ENCODE measurements around the gene PDE4A. TPM values are rescaled to one million over a fixed set of nuclear protein-coding genes. Genes with fewer than 3 reads are reported as not detected.
A peak's percentile ranks its signal among the peaks of the same experiment; 100 is the strongest.

The PDE4A gene
- total and polyA plus RNA-seq, 2 of the 13 experiments (the other 11 are each of a cell fraction or from before 2014, with no cell fraction given): 1.1 to 4.1 TPM

DNA sequence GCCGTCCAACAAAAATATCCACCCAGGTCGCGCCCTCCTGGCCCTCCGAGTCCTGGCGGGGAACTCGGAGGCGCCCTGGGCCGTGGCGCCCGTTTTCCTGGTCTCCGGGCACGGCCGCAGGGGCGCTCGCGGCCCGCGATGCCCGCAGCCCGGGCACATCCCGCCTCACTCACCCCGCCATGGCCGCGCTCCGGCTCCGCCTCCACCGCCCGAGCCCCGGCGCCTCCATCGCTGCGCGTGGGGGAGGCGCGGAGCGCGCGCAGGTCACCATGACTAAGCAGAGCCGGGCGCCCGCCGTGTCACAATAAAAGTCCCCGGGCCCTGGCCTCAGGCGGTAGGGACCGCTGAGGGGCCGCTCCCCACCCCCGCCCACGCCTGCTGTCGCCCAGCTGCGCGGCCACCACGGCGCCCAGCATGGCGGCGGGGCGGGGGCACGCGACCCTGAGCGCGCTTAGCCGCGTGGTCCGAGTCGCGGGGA, 82.2 kb downstream of the PDE4A start (continued):
- TF ChIP-seq HCFC1 (IDR thresholded peaks at IDR 0.05; ENCODE audit: low read depth, low read length) (peak; percentile 35; the same call in 1 of the 2 replicates), ZSCAN20 (CRISPR knock-in tag; IDR thresholded peaks at IDR 0.05; ENCODE audit: borderline replicate concordance) (peak; percentile 80; the same call in 1 of the 2 replicates), CAMTA2 (CRISPR knock-in tag; IDR thresholded peaks at IDR 0.05; ENCODE audit: borderline replicate concordance) (peak; percentile 57; the same call in 1 of the 2 replicates), SMARCE1 (IDR thresholded peaks at IDR 0.05; ENCODE audit: borderline replicate concordance) (no peak), REL (CRISPR knock-in tag; conservative IDR thresholded peaks at IDR 0.05) (peak; percentile 60; the same call in 1 of the 2 replicates), ZNF367 (CRISPR knock-in tag; IDR thresholded peaks at IDR 0.05; ENCODE audit: borderline replicate concordance) (0 out of 2 replicates have a peak, but pooled peaks have one; percentile 7), DNMT1 (CRISPR knock-in tag; IDR thresholded peaks at IDR 0.05) (no peak), ZFP36L2 (CRISPR knock-in tag; IDR thresholded peaks at IDR 0.05) (no peak), ZSCAN29 (CRISPR knock-in tag; conservative IDR thresholded peaks at IDR 0.05) (peak; percentile 50; the same call in 1 of the 2 replicates), BATF2 (CRISPR knock-in tag; IDR thresholded peaks at IDR 0.05) (peak; percentile 95), SOX5 (CRISPR knock-in tag; IDR thresholded peaks at IDR 0.05; ENCODE audit: borderline replicate concordance) (peak; percentile 42; the same call in 1 of the 2 replicates), ZNF790 (CRISPR knock-in tag; IDR thresholded peaks at IDR 0.05; ENCODE audit: borderline replicate concordance) (no peak), ZBTB2 (CRISPR knock-in tag; IDR thresholded peaks at IDR 0.05; ENCODE audit: low read depth) (peak; percentile 82)
- TF ChIP-seq, protein P1, sequence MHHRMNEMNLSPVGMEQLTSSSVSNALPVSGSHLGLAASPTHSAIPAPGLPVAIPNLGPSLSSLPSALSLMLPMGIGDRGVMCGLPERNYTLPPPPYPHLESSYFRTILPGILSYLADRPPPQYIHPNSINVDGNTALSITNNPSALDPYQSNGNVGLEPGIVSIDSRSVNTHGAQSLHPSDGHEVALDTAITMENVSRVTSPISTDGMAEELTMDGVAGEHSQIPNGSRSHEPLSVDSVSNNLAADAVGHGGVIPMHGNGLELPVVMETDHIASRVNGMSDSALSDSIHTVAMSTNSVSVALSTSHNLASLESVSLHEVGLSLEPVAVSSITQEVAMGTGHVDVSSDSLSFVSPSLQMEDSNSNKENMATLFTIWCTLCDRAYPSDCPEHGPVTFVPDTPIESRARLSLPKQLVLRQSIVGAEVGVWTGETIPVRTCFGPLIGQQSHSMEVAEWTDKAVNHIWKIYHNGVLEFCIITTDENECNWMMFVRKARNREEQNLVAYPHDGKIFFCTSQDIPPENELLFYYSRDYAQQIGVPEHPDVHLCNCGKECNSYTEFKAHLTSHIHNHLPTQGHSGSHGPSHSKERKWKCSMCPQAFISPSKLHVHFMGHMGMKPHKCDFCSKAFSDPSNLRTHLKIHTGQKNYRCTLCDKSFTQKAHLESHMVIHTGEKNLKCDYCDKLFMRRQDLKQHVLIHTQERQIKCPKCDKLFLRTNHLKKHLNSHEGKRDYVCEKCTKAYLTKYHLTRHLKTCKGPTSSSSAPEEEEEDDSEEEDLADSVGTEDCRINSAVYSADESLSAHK (CRISPR knock-in tag; IDR thresholded peaks at IDR 0.05; ENCODE audit: borderline replicate concordance): no peak
- TF ChIP-seq, protein P2, sequence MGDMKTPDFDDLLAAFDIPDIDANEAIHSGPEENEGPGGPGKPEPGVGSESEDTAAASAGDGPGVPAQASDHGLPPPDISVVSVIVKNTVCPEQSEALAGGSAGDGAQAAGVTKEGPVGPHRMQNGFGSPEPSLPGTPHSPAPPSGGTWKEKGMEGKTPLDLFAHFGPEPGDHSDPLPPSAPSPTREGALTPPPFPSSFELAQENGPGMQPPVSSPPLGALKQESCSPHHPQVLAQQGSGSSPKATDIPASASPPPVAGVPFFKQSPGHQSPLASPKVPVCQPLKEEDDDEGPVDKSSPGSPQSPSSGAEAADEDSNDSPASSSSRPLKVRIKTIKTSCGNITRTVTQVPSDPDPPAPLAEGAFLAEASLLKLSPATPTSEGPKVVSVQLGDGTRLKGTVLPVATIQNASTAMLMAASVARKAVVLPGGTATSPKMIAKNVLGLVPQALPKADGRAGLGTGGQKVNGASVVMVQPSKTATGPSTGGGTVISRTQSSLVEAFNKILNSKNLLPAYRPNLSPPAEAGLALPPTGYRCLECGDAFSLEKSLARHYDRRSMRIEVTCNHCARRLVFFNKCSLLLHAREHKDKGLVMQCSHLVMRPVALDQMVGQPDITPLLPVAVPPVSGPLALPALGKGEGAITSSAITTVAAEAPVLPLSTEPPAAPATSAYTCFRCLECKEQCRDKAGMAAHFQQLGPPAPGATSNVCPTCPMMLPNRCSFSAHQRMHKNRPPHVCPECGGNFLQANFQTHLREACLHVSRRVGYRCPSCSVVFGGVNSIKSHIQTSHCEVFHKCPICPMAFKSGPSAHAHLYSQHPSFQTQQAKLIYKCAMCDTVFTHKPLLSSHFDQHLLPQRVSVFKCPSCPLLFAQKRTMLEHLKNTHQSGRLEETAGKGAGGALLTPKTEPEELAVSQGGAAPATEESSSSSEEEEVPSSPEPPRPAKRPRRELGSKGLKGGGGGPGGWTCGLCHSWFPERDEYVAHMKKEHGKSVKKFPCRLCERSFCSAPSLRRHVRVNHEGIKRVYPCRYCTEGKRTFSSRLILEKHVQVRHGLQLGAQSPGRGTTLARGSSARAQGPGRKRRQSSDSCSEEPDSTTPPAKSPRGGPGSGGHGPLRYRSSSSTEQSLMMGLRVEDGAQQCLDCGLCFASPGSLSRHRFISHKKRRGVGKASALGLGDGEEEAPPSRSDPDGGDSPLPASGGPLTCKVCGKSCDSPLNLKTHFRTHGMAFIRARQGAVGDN (CRISPR knock-in tag; IDR thresholded peaks at IDR 0.05): peak; percentile 74
- TF ChIP-seq, protein P3, sequence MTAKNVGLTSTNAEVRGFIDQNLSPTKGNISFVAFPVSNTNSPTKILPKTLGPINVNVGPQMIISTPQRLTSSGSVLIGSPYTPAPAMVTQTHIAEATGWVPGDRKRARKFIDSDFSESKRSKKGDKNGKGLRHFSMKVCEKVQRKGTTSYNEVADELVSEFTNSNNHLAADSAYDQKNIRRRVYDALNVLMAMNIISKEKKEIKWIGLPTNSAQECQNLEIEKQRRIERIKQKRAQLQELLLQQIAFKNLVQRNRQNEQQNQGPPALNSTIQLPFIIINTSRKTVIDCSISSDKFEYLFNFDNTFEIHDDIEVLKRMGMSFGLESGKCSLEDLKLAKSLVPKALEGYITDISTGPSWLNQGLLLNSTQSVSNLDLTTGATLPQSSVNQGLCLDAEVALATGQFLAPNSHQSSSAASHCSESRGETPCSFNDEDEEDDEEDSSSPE (CRISPR knock-in tag; IDR thresholded peaks at IDR 0.05): peak; percentile 83
- TF ChIP-seq, protein P4, sequence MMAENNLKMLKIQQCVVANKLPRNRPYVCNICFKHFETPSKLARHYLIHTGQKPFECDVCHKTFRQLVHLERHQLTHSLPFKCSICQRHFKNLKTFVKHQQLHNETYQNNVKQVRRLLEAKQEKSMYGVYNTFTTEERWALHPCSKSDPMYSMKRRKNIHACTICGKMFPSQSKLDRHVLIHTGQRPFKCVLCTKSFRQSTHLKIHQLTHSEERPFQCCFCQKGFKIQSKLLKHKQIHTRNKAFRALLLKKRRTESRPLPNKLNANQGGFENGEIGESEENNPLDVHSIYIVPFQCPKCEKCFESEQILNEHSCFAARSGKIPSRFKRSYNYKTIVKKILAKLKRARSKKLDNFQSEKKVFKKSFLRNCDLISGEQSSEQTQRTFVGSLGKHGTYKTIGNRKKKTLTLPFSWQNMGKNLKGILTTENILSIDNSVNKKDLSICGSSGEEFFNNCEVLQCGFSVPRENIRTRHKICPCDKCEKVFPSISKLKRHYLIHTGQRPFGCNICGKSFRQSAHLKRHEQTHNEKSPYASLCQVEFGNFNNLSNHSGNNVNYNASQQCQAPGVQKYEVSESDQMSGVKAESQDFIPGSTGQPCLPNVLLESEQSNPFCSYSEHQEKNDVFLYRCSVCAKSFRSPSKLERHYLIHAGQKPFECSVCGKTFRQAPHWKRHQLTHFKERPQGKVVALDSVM (CRISPR knock-in tag; IDR thresholded peaks at IDR 0.05): peak; percentile 63
